HG02588 (cell line): Measurements from ENCODE around the gene MGAT5.

ENCODE experiments used
- ATAC-seq: cut with Tn5 transposase; IDR thresholded peaks from one replicate; pipeline ENCODE4 v1.9.1; 2021; ENCODE audit warnings: mild to moderate bottlenecking, moderate library complexity; ENCODE audit not compliant: unreplicated experiment

Gene MGAT5

DNA sequence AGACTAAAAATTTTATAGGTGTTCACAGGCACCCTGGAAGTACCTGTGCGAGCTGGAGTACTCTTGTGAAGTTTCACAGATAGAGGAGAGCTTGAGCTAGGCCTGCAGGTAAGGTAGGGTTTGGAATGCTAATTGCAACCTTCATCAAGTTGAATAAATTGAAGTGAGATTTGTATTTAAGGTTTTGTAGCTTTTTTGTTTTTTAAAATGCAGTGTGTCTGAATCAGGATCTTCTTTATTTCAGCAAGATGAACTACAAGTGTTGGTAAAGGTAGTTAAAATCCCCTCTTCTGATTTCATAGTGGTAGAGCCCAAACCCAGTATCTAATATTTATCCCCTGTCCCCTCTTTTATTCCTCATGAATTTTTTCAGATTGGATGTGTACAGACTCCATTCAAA lies 45.5 kb downstream of the MGAT5 start:
- no peak for ATAC-seq

DNA sequence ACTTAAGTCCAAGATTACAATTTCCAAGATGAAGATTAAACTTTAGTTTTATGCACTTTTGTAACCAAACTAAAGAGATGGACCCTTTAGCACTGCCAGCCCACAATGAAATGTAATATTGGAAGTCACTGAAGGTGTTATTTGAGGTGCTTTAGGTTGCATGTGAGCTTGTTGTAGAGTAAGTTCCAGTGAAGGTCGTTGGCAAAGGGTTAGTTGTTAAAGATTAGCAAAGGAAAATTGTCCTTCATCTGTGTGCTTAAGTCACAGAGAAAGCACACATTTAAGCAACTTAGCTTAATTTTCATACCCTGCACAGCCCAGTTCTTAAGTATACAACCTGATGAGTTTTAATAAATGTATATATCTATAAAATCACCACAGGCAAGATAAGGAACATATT lies 46.7 kb downstream of the MGAT5 start:
- ATAC-seq, result no peak

DNA sequence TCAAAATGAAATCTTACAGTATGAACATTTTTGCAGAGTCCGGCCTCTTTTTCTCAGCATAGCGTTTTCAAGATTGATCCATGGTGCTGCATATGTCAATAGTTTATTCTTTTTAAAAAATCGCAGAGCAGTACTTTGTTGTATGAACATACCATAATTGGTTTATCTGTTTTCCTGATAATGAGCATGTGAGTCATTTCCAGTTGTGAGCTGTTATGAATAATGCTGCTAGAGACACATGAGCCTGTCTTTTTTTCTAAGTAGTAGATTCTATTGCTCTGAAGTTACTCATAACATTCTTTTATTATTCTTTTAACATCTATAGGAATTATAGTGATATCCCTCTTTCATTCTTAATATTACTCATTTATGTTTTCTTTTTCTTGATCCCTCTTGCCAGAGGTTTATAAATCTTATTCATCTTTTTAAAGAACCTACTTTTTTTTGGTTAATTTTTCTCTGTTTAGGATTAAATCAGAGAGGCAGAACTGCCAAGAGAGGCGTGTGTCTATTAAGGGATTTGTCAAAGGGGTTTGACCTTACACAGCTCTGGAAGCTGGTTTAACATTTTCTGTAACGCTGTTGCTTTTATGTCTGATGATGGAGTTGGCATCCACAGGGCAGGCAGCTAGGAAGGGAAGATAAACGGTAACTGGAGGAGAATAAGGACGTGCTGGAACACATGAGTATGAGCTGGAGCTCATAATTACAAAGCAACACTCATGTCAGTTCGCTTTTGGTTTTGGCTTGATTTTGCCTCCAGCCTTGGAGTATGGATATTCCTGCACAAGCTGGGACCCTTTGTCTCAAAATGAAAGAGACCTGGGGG lies 47.4 kb downstream of the MGAT5 start:
- ATAC-seq, result no peak

DNA sequence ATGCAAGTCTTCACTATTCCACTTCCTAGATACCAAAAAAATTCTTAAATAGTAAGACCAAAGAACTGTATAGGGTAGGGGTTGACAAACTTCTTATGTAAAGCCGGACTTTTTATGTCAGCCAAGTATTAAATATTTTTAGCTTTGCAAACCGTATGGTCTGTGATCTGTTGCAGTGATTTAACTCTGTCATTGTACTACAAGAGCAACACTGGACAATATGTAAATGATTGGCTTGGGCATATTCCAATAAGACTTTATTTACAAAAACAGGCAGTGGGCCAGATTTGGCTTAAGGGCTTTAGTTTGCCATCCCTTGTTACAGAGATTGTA lies 48.0 kb downstream of the MGAT5 start:
- ATAC-seq, result no peak

DNA sequence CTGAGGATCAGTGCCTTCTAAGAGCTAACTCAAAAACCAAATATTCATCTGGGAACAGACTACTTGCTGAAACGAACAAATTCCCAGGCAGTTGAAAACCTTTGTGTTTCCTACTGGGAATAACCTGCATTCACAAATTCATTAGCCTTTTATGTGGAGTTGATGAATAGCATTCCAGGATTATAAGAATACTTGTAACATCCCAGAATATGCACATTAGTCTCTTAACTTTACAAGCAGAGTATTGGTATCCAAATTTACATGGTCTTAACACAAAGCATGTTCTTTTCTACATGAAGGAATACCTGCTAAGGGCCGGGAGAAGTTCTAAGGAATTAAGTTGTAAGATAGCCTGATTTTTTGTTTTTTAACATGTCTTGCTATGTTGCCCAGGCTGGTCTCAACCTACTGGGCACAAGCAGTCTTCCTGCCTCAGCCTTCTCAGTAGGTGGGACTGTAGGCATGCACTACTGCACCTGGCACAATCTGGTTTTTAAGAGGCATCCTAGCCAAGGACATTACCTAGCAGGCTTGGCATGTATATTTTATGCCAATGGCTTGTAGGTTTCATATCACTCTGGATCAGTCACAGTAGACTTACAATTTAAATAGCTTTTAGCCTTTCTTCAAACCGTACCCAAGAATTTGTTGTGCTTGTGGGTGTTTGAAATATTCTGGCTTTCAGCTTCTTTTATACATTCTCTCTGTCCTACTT lies 50.7 kb downstream of the MGAT5 start:
- ATAC-seq, result no peak

DNA sequence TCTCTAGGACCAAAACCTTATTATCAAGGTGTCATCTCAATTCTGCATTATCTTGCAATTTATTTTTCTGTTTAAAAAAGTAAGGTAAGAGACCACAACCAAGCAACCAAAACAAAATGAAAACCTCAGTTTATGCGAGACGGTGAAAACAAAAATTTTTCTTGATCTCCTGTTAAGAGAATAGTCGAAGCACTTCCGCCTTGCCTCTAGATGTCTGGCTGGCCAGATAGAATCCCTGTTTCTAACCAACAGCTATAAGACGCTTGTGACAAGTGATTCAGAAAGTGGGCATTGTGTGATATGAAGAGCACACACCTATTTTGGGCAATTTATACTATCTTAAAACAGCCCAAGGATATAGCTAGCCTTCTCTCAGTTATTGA lies 51.2 kb downstream of the MGAT5 start:
- no peak for ATAC-seq

DNA sequence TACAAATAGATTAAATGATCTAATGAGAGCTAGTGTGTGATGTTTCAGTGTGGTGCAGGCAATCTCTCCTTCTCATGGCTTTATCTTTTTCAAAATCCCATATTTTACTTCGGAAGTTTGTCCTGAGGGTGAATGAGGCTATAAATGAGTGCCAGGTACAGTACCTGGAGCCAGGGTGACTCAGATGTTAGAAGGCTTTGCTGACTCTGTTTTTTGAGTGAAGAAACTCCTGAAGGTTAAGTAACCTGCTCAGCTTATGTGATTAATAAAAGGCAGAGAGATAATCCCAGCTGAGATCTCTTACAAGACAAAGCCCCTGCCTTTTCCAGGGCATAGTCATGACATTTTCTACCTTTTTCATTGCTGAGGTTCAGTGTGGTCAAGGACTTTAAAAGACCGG lies 52.6 kb downstream of the MGAT5 start:
- ATAC-seq, result no peak

DNA sequence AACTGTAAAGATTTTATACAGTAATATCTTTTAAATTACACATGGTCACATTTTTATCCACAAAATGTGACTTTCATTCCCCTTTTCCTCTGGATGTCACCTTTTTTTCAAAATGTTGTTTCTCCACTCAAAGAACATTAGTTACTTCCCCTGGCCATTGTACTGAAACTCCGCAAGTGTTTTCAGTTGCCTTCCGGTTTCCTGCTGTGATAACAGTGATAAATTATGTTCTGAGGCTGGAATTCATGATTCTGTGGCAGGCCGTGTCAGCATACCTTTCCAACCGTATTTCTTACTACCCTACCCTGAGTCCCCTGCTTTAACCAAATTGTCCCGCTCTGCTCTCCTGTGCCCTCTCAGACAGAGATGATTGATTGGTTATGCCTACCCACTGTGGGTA lies 53.5 kb downstream of the MGAT5 start:
- ATAC-seq, result no peak

DNA sequence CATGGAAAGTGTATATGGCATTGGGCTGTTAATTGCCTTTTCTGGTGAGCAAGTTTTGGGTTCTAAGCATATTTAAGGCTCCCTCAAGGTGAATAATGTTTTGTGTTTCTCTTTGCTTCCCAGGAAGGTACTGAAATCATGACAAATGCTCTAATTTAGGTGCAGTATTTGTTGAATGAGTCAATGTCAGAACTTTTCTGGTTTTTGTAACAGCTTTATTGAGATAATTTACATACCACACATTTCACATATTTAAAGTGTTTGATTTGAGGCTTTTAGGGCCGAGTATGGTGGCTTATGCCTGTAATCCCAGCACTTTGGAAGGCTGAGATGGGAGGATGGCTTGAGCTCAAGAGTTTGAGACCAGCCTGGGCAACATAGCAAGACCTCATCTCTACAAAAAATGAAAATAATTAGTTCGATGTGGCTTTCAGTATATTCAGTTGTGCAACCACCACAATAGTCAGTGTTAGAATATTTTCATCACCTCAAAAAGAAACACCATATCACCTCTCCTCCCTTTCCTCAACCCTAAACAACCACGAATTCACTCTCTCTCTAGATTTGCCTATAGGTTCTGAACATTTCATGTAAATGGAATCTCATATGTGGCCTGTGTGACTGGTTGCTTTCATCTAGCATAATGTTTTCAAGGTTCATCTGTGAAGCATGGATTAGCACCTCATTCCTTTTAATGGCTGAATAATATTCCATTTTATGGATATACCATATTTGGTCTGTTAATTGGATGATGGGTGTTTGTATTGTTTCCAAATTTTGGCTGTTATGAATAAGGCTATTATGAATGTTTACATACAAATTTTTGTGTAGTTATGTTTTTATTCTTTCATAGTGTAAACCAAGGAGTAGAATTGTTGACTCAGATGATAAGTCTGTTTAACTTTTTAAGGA lies 54.9 kb downstream of the MGAT5 start:
- ATAC-seq, result no peak

DNA sequence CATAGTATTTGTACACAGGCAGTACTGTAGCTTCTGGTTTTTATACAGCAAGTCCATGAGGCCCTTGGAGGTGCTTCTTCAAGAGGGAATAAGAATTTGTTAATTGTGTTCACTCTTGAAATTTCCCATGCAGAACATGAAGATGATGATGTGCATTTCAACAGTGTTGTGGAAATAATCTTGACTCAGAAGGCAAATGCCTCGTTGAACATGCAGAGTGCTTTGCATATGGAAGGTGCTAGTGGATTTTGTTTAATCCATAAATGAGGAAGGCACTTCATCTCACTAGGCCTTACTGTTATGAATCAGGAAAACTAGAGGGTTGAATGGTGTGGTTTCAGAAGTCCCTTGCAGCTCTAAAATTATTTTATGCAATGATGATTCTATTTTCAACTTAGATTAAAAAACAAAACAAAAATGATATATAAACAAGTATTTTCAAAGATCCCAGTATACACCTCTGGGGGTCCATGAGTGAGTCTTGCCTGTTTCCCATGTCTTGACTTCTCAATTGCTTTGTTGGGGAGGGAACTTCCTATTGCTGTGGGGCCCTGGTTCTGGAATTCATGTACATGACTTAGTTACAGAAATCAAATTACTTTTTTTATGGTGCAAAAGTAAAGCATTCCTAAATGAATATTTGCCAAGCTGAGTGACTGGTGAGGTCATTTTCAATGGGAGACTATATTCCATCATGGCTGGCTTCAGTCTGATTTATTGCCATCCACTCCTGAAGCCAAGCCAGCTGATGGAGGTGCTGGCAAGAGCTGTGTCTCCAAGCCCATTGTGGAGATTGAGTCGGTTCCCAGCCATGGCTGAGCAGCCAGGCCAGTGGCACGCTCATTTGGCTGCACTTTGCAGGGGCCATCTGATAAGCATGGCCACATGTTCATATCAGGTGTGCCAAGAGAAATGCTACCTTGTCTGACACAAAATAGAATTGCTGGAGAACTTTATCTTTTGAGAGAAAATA lies 56.5 kb downstream of the MGAT5 start:
- no peak for ATAC-seq

DNA sequence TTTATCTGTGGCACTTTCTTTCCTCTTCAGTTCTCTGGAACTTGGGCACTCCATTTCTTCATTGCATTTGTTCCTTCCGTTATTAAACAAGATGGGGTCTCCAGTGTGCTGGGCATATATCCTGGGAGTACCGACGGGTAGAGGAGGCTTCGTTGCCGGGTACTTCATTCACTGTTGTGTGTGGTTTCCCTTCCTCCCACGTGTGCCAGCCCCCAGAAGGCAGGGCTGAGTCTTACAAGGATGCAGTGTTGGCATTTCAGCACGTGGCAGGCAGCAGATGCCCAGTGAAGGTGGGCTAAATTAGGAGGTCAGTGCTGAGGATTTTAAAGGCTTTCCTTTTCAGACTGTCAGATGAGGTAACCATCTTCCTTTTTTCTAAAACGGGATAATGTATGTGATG lies 58.6 kb downstream of the MGAT5 start:
- ATAC-seq, result no peak

DNA sequence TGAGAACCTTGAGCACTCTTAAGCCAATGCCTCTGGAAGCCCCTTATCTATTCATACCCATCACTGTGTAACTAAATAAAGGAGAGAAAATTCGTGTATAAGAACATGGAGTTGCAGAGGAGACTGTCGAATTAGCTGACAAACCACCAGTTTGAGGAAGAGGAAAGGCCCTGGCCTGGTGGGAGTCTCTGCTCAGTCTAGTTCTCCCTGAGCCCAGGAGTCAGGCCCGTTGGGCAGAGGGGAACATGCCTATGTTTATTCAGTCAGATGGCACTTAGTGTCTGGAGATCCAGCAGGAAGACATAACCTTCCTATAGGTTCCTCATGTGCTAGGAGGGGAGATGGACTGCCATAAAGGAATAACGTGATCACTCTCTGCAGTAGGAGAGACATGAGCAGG lies 60.3 kb downstream of the MGAT5 start:
- ATAC-seq, result no peak

DNA sequence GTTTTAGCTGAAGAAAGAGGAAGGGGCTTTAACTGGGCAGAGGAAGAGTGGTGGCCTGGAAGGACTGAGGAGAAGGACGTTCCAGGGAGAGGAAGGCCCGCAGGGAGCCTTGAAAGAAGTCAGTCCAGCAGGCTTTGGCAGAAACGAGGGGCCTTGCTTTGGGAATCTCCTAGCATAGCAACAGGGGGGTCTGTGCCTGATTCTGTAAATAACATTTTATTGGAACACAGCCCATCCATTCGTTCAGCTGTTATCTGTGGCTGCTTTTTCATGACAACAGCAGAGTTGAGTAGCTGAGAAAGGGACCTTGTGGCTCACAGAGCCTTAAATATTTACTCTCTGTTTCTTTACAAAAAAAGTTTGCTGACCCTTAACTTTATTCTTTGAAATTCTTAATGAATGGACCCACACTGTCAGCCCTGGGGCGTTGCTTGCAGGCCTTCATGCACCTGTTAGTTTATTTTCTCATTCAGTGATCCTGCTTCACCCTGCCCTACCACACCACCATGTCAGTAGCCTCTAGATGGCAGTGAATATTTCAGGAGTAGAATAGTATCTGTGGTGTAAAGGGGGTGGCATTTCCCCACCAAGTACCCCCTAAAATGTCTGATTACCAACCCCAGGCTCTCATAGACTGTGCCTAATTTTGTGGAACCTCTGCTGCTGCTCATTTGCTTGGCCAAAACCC lies 61.0 kb downstream of the MGAT5 start:
- no peak for ATAC-seq

DNA sequence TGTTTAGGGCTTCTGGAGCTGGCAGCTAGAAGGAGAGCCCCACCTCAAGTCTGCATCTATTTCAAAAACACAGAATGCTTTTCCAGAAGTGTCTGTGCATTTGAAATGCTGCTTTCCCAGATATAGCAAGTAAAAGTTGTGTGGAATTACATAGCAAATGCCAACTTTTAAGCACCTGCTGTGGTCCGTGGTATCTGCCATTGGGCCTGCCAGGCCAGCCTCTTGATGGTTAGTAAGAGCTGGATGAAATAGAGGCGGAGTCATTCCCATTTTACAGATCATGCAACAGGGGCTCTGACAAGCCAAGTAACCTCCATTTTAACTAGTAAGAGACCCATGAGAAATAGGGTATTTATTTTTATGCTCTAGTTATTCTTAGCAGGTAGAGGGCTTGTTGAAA lies 61.6 kb downstream of the MGAT5 start:
- ATAC-seq, result no peak

DNA sequence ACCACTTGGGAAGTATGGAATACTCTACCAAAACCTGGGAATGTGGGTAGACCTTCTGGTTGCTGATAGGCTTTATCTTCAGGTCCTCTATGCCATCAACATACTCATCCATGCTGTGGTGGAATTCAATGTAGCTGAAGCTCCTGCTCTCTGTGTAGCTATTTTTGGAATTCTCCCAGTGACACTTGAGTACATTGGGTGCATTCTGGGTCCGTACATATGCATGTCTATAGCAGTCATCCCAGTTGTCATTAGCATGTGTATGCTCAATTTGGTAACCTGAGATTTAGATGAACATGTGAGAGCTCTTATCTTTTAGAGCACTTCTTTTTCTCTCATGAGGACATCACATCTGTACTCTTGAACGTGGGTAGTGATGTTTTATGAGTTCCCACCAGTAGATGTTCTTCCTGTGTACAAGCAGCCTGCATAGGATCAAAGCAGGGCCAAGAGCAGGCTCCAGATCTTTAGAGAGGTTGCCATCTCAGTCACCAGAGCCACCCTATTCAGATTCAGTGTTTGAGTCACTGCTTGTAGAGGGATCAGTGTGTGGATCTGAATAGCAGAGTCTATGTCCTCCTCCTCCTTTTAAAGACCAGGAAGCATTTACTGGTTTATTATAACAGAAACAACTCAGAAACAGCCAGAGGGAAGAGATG lies 65.9 kb downstream of the MGAT5 start:
- no peak for ATAC-seq

DNA sequence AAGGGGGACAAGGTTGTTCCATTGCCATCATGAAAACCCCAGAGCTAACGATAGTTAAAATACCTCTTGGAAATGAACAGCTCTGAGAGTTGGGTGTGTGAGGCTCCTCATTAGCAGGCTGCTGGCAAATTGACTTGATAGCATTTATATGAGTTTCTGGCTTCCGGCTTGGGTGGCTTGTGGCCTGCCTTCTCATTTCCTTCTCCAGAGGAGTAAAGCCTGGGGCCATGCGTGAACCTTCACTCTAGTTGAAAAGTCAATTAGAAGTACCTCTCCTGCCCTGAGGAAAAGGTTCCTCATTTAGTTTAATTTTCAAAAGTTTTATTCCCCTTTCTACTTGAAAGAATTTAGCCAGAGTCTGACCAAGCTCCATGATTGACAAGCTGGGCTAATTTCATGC lies 67.1 kb downstream of the MGAT5 start:
- no peak for ATAC-seq

DNA sequence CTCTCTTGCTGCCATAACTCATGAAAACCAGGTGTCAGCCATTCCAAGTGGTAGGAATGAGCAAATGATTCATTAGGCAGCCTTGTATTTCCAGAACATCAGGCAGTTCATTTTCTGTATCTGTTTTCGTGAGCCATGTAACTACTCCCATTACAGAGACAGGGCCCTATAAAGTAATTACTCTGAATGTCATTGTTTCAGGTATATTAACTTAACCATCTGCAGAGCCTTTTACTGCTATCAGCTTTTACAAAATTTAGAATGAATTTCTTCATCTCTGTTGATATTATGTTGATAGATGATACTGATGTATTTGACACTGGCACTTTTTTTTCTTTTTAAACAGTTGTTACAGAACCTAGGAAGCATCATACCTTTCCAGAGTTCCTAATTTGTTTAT lies 69.9 kb downstream of the MGAT5 start:
- ATAC-seq, result no peak

DNA sequence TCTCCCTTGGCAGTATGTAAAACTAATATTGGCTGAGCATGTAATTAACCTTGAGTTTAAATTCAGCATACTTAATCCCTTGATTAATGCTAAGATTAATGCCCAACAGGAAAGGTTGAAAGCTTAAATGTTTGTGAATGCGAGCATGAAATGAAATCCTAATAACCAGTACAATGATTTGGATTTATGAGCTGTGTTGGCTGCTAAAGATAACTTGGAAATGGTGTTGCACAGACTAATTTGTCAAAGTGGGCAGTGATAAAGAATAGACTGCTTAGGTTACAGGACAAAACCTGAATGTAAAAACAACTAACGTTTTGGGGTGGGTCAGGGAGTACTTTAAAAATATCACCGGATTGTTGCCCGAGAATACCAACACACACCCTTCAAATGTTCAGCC lies 70.6 kb downstream of the MGAT5 start:
- ATAC-seq, result no peak

DNA sequence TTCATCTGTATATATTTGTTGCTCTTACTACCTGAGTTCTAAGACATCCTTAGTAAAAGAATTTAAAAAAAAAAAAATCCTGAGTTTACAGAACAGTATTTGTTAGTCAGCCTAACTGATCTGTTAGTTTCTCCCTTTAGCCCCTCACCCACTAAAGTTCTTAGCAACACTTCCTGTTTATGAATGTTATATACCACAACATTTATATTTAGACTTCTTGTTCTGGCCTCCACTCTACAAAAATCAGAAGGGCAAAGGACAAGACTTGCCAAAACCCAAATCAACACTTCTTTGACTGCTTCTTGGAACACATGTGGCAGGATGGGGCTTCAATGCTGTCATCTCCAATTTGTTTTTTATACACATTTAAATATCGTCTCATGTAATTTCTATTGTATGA lies 71.1 kb downstream of the MGAT5 start:
- peak; percentile 67 for ATAC-seq
